NAMALWA (cell line): Measurements from ENCODE around the gene RIN3.
"Not testable (repeated sequence)": the region's sequence is repeated elsewhere in the genome, so short reads cannot be mapped to it uniquely, and the experiment has no call there.

Source experiments
- DNase-seq: peaks from one replicate; pipeline ENCODE4 v3.0.0-alpha.2; 2015; ENCODE audit warnings: low spot score

Gene RIN3

GRCh38 chr14:92665661-92666110, 152.1 kb downstream of the RIN3 start:
- DNase-seq: no peak

GRCh38 chr14:92666251-92666650, 152.7 kb downstream of the RIN3 start:
- DNase-seq: no peak

- no peak for DNase-seq
Measured at GRCh38 chr14:92668276-92668973, 154.8 kb downstream of the RIN3 start.

- peak; percentile 67 for DNase-seq
Measured at GRCh38 chr14:92670160-92670559, 156.6 kb downstream of the RIN3 start.

- DNase-seq: no peak
Measured at GRCh38 chr14:92670643-92671366, 157.2 kb downstream of the RIN3 start.

- no peak for DNase-seq
Measured at GRCh38 chr14:92673601-92674150, 160.1 kb downstream of the RIN3 start.

- no peak for DNase-seq
Measured at GRCh38 chr14:92675421-92675820, 161.8 kb downstream of the RIN3 start.

- DNase-seq: no peak
Measured at GRCh38 chr14:92675976-92676375, 162.4 kb downstream of the RIN3 start.

GRCh38 chr14:92676403-92677086, 163.0 kb downstream of the RIN3 start:
- no peak for DNase-seq

GRCh38 chr14:92677087-92677668, 163.6 kb downstream of the RIN3 start:
- peak; percentile 62 for DNase-seq

- no peak for DNase-seq
Measured at GRCh38 chr14:92677955-92678354, 164.4 kb downstream of the RIN3 start.

GRCh38 chr14:92678766-92679165, 165.2 kb downstream of the RIN3 start:
- DNase-seq: no peak

GRCh38 chr14:92679246-92679645, 165.7 kb downstream of the RIN3 start:
- no peak for DNase-seq

GRCh38 chr14:92680330-92680729, 166.7 kb downstream of the RIN3 start:
- not testable (repeated sequence) for DNase-seq

GRCh38 chr14:92680781-92681650, 167.4 kb downstream of the RIN3 start:
- DNase-seq: peak; percentile 87

GRCh38 chr14:92683041-92683440, 169.5 kb downstream of the RIN3 start:
- no peak for DNase-seq

- peak; percentile 38 for DNase-seq
Measured at GRCh38 chr14:92684801-92685560, 171.4 kb downstream of the RIN3 start.

- DNase-seq: no peak
Measured at GRCh38 chr14:92685784-92686355, 172.3 kb downstream of the RIN3 start.

GRCh38 chr14:92686411-92686899, 172.9 kb downstream of the RIN3 start:
- no peak for DNase-seq

GRCh38 chr14:92686900-92687427, 173.4 kb downstream of the RIN3 start:
- DNase-seq: peak; percentile 70
